Breast epithelium (tissue), 4 donors: ENCODE results near the gene TXLNB. TPM values are rescaled to one million over a fixed set of nuclear protein-coding genes. Genes with fewer than 3 reads are reported as not detected.

Source experiments
- DNase-seq, 2 donors: peaks; one replicate each; pipeline ENCODE4 v3.0.0-alpha.2; 2019; ENCODE audit warnings: low spot score in 2 of 2
- H3K27ac ChIP-seq, 2 donors: fragments of 200-600 bp; sonication (generic) in 1 of 2; one replicate each; pipeline ENCODE4 v1.5.1; 2016 to 2019; ENCODE audit warnings: mild to moderate bottlenecking in 1 of 2
- H3K27me3 ChIP-seq, 2 donors: fragments of 200-600 bp; sonication (generic) in 1 of 2; one replicate each; pipeline versions ENCODE4 v1.5.1 to v1.6.0; 2017 to 2019; ENCODE audit warnings: control low read depth in 1 of 2, mild to moderate bottlenecking in 1 of 2
- H3K36me3 ChIP-seq: fragments of 200-600 bp; one replicate; pipeline ENCODE4 v1.5.1; 2019
- H3K4me1 ChIP-seq, 2 donors: fragments of 200-600 bp; sonication (generic); one replicate each; pipeline ENCODE4 v1.5.1; 2016 to 2019; ENCODE audit warnings: control low read depth in 1 of 2
- H3K4me3 ChIP-seq, 3 donors: fragments of 200-600 bp; sonication (generic); 1 replicate in 2 of 3; 2 replicates in 1 of 3; pipeline ENCODE4 v1.5.1; 2016 to 2019; ENCODE audit warnings: mild to moderate bottlenecking in 3 of 3, moderate library complexity in 2 of 3
- H3K9me3 ChIP-seq, 2 donors: fragments of 200-600 bp; sonication (generic) in 1 of 2; one replicate each; pipeline ENCODE4 v1.5.1; 2016 to 2019; ENCODE audit warnings: control low read depth in 1 of 2
- CTCF ChIP-seq, 3 donors: fragments of 450-650 bp; IDR thresholded peaks; one replicate each; pipeline ENCODE4 v1.5.1; 2016 to 2017; ENCODE audit warnings: antibody characterized with exemption in 3 of 3, mild to moderate bottlenecking in 3 of 3, moderate library complexity in 3 of 3
- POLR2A ChIP-seq: fragments of 450-650 bp; IDR thresholded peaks from one replicate; pipeline ENCODE4 v1.6.1; 2016; ENCODE audit warnings: antibody characterized with exemption, mild to moderate bottlenecking, moderate library complexity
- POLR2AphosphoS5 ChIP-seq, 3 donors: sonication (generic); formaldehyde crosslinking; IDR thresholded peaks; one replicate each; pipeline ENCODE4 v1.6.1; 2017; ENCODE audit warnings: antibody characterized with exemption in 3 of 3
- intact Hi-C: fragments of 100-400 bp; cut with DNase I; formaldehyde crosslinking; loops from one replicate; pipeline ENCODE4 v1.15.1; 2023; ENCODE audit warnings: low total_unique reads
- total RNA-seq, 3 donors: library from RNA; depleted of rRNA; stranded (reverse); fragments of >200 nt; gene quantifications; one replicate each; pipeline ENCODE4 v1.1.0, GENCODE V29; 2016

The TXLNB gene
- total RNA-seq, 3 donors from 2014 or later: 0.96 to 2.9 (median 2.5) TPM

DNA sequence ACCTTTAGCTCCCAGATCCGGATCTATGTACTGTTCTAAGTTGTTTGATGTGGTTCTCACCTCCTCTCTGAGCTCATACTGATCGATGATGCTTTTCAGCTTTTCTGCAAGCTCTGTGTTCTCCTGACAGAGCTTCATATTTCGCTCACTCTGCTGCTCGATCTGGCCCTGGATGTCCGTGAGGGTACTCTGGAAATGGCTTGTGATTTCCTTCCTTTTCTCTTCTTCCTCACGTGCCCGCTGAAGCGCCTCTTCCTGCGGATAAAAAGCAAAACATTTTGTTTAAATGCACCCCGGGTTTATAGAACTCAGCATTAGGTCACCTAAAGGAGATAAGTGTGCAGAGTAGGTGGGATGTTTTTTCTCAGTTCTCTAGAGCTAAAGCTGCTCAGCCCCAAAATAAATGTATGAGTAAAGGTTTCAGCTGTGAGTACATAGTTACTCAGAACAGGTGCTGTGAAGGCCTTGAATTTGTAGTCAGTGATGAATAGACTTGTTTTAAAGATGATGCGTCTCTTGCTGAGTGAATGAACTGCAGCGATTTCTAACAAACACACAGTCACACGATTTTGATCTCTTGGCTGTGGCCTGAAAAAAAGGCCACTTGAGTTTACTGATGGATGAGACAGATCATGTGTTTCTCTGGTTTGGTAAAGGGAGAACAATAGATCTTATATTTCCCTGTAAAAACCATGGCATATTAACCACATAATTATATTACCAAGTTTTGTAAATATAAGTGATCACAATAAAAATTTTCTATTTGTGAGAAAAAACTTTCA lies 29.1 kb downstream of the TXLNB start:
- no peaks in the 10 kb centered on the region for H3K27me3 ChIP-seq
- no peaks in the 10 kb centered on the region for H3K4me1 ChIP-seq
- no peaks in the 10 kb centered on the region for H3K9me3 ChIP-seq
- TF ChIP-seq POLR2AphosphoS5 (IDR thresholded peaks at IDR 0.05) (no peak), CTCF (IDR thresholded peaks at IDR 0.05) (no peak), POLR2A (no peak)
- DNase-seq: no peak
- no peak overlapping the region for H3K27ac ChIP-seq
- no peak overlapping the region for H3K4me3 ChIP-seq
- no peaks in the 10 kb centered on the region for H3K36me3 ChIP-seq
- intact Hi-C loops: no loop called here

- no peaks in the 10 kb centered on the region for H3K4me1 ChIP-seq
- intact Hi-C loops: no loop called here
- TF ChIP-seq POLR2A (no peak), POLR2AphosphoS5 (IDR thresholded peaks at IDR 0.05) (no peak), CTCF (IDR thresholded peaks at IDR 0.05) (no peak)
- no peaks in the 10 kb centered on the region for H3K9me3 ChIP-seq
- no peaks in the 10 kb centered on the region for H3K36me3 ChIP-seq
- no peak overlapping the region for H3K27ac ChIP-seq
- DNase-seq: no peak
- no peak overlapping the region for H3K4me3 ChIP-seq
- no peaks in the 10 kb centered on the region for H3K27me3 ChIP-seq
These were observed 33.9 kb downstream of the TXLNB start for GRCh38 chr6:139257821-139258398.

- no peaks in the 10 kb centered on the region for H3K4me1 ChIP-seq
- H3K9me3 ChIP-seq: no peaks in the 10 kb centered on the region
- DNase-seq: no peak
- no peaks in the 10 kb centered on the region for H3K36me3 ChIP-seq
- intact Hi-C loops: no loop called here
- H3K27ac ChIP-seq: no peak overlapping the region
- H3K4me3 ChIP-seq: no peak overlapping the region
- H3K27me3 ChIP-seq: no peaks in the 10 kb centered on the region
- TF ChIP-seq CTCF (IDR thresholded peaks at IDR 0.05) (no peak), POLR2A (no peak), POLR2AphosphoS5 (IDR thresholded peaks at IDR 0.05) (no peak)
These were observed 34.5 kb downstream of the TXLNB start for GRCh38 chr6:139257291-139257690.

- TF ChIP-seq CTCF (IDR thresholded peaks at IDR 0.05) (no peak), POLR2A (no peak), POLR2AphosphoS5 (IDR thresholded peaks at IDR 0.05) (no peak)
- Histone ChIP-seq H3K4me1 (no peaks in the 10 kb centered on the region), H3K36me3 (no peaks in the 10 kb centered on the region), H3K27me3 (no peaks in the 10 kb centered on the region), H3K4me3 (no peak overlapping the region), H3K27ac (no peak overlapping the region), H3K9me3 (no peaks in the 10 kb centered on the region)
- intact Hi-C loops: no loop called here
- no peak for DNase-seq
These were observed 35.7 kb downstream of the TXLNB start for GRCh38 chr6:139256087-139256486.

- DNase-seq: no peak
- intact Hi-C loops: no loop called here
- Histone ChIP-seq H3K9me3 (no peaks in the 10 kb centered on the region), H3K4me1 (no peaks in the 10 kb centered on the region), H3K27ac (no peak overlapping the region), H3K27me3 (no peaks in the 10 kb centered on the region), H3K36me3 (no peaks in the 10 kb centered on the region), H3K4me3 (no peak overlapping the region)
- no peak for TF ChIP-seq CTCF (IDR thresholded peaks at IDR 0.05)
- TF ChIP-seq POLR2A: no peak
- no peak for TF ChIP-seq POLR2AphosphoS5 (IDR thresholded peaks at IDR 0.05)
These were observed 37.6 kb downstream of the TXLNB start for GRCh38 chr6:139254196-139254595.
